Panc1 (cell line): ENCODE results near the gene PIK3AP1. TPM values are rescaled to one million over a fixed set of nuclear protein-coding genes. Genes with fewer than 3 reads are reported as not detected.

ENCODE experiments used
- ATAC-seq: fragments of 200-7000 bp; cut with Tn5 transposase; 2 replicates; pipeline ENCODE4 v1.9.1; 2020; ENCODE audit warnings: mild to moderate bottlenecking, moderate library complexity
- BruUV-seq: library from RNA; stranded (reverse); fragments of 400-500 nt; replicated peaks from 2 replicates; lab custom pipeline; 2021; lab: Mats Ljungman, UMichigan
- CTCF ChIA-PET: fragments of 300-600 bp; sonication (Branson Sonifier 250); formaldehyde crosslinking; loops from one replicate; lab custom pipeline; 2022; ENCODE audit warnings: antibody characterized with exemption; lab: Charles Lee
- POLR2A ChIA-PET: fragments of 300-600 bp; sonication (Branson Sonifier 250); formaldehyde crosslinking; loops from one replicate; lab custom pipeline; 2022; ENCODE audit warnings: antibody characterized with exemption; lab: Charles Lee
- DNase-seq: peaks from one replicate; pipeline ENCODE4 v3.0.0-alpha.2; 2010; ENCODE audit warnings: low read depth, low spot score
- H3K27ac ChIP-seq: 2 replicates; pipeline ENCODE4 v1.5.1; 2011; ENCODE audit warnings: mild to moderate bottlenecking, low read length, inconsistent platforms
- H3K27me3 ChIP-seq: fragments of 200-500 bp; sonication (Bioruptor generic); 2 replicates; pipeline ENCODE4 v1.6.0; 2014; ENCODE audit warnings: low read length, inconsistent platforms; ENCODE audit not compliant: control insufficient read depth, insufficient read depth
- H3K36me3 ChIP-seq: fragments of 200-500 bp; sonication (Bioruptor generic); 2 replicates; pipeline ENCODE4 v1.5.1; 2014; ENCODE audit warnings: inconsistent platforms, mild to moderate bottlenecking, low read length, moderate library complexity; ENCODE audit not compliant: control insufficient read depth, insufficient read depth
- H3K4me1 ChIP-seq: 2 replicates; pipeline ENCODE4 v1.5.1; 2011; ENCODE audit warnings: inconsistent platforms, mild to moderate bottlenecking, low read length, moderate library complexity; ENCODE audit not compliant: control insufficient read depth, insufficient read depth
- H3K4me3 ChIP-seq, 2 experiments: 2 replicates each; pipeline ENCODE4 v1.5.1; 2011 to 2012; ENCODE audit warnings: low read depth in 2 of 2, low read length in 2 of 2, mild to moderate bottlenecking in 2 of 2, inconsistent platforms in 1 of 2, moderate library complexity in 1 of 2
- H3K9me3 ChIP-seq: fragments of 200-500 bp; sonication (Bioruptor generic); 2 replicates; pipeline ENCODE4 v1.5.1; 2014; ENCODE audit warnings: low read depth, mild to moderate bottlenecking, inconsistent platforms, low read length, moderate library complexity; ENCODE audit not compliant: control insufficient read depth, insufficient read depth
- CTCF ChIP-seq: fragments of 450-650 bp; IDR thresholded peaks from 2 replicates; pipeline ENCODE4 v1.5.1; 2017; ENCODE audit warnings: mild to moderate bottlenecking
- POLR2AphosphoS5 ChIP-seq: IDR thresholded peaks from 2 replicates; pipeline ENCODE4 v1.6.1; 2012; ENCODE audit warnings: mild to moderate bottlenecking, low read depth, low read length, moderate library complexity
- REST ChIP-seq, 2 experiments: IDR thresholded peaks; 2 replicates each; pipeline ENCODE4 v1.6.1; 2011 to 2012; ENCODE audit warnings: low read depth in 2 of 2, control low read depth in 1 of 2, low read length in 1 of 2, mild to moderate bottlenecking in 1 of 2, moderate library complexity in 1 of 2; ENCODE audit not compliant: insufficient read depth in 1 of 2
- SIN3A ChIP-seq: IDR thresholded peaks from 2 replicates; pipeline ENCODE4 v1.6.1; 2012; ENCODE audit warnings: low read depth, mild to moderate bottlenecking, low read length, moderate library complexity, borderline replicate concordance; ENCODE audit not compliant: insufficient read depth
- TCF7L2 ChIP-seq: IDR thresholded peaks from 2 replicates; pipeline ENCODE4 v1.6.1; 2011; ENCODE audit warnings: mild to moderate bottlenecking, low read depth, low read length, inconsistent platforms
- in situ Hi-C: cut with HindIII; loops from 2 replicates; pipeline ENCODE4 v1.10.0; 2016; ENCODE audit warnings: low sequenced_read_pairs, low pct_unique_long_range_greater_than_20kb
- intact Hi-C: fragments of 100-400 bp; cut with micrococcal nuclease; formaldehyde crosslinking; loops from one replicate; pipeline ENCODE4 v1.10.0; 2022; ENCODE audit not compliant: unreplicated experiment
- total RNA-seq: library from RNA; stranded (reverse); gene quantifications from one replicate; pipeline ENCODE4 v1.2.1, GENCODE V29; 2021; ENCODE audit not compliant: unreplicated experiment

PIK3AP1 gene
- total RNA-seq, 1 experiment from 2014 or later, result 2.6 TPM

- no peak for ATAC-seq
- in situ Hi-C loops (no loop called here), intact Hi-C loops (no loop called here)
- Histone ChIP-seq H3K27me3 (no peaks in the 10 kb centered on the region), H3K9me3 (no peaks in the 10 kb centered on the region), H3K36me3 (no peaks in the 10 kb centered on the region), H3K27ac (no peak overlapping the region), H3K4me3 (no peak overlapping the region), H3K4me1 (no peaks in the 10 kb centered on the region)
- DNase-seq, result no peak
- ChIA-PET POLR2A (no interaction called here), CTCF (no interaction called here)
- TF ChIP-seq CTCF (no peak), SIN3A (no peak), REST (IDR thresholded peaks at IDR 0.05; ENCODE audit: insufficient read depth in 1 of 2, low read depth in 2 of 2, low read length in 1 of 2) (no peak), TCF7L2 (no peak), POLR2AphosphoS5 (no peak)
- no TSS peak for BruUV-seq
Measured at GRCh38 chr10:96693431-96693830, 26.9 kb downstream of the PIK3AP1 start.

- intact Hi-C loops (no loop called here), in situ Hi-C loops (no loop called here)
- Histone ChIP-seq H3K4me1 (no peaks in the 10 kb centered on the region), H3K4me3 (no peak overlapping the region), H3K36me3 (no peaks in the 10 kb centered on the region), H3K9me3 (no peaks in the 10 kb centered on the region), H3K27ac (no peak overlapping the region), H3K27me3 (no peaks in the 10 kb centered on the region)
- ChIA-PET POLR2A (no interaction called here), CTCF (no interaction called here)
- no peak for TF ChIP-seq REST (IDR thresholded peaks at IDR 0.05; ENCODE audit: insufficient read depth in 1 of 2, low read depth in 2 of 2, low read length in 1 of 2)
- no peak for TF ChIP-seq TCF7L2
- TF ChIP-seq SIN3A, result no peak
- TF ChIP-seq POLR2AphosphoS5, result no peak
- TF ChIP-seq CTCF, result no peak
- DNase-seq (no peak), ATAC-seq (no peak)
- BruUV-seq, result no TSS peak
Measured at GRCh38 chr10:96692427-96692826, 27.9 kb downstream of the PIK3AP1 start.
